22Rv1 (cell line): ENCODE results near the gene CDK5RAP2.

ENCODE experiments used
- CTCF ChIP-seq: fragments of 450-650 bp; IDR thresholded peaks from 2 replicates; pipeline ENCODE4 v1.5.1; 2017; ENCODE audit warnings: mild to moderate bottlenecking
- ZFX ChIP-seq: fragments of 450-650 bp; IDR thresholded peaks from 2 replicates; pipeline ENCODE4 v1.6.1; 2017; ENCODE audit warnings: antibody characterized with exemption, borderline replicate concordance

GRCh38 chr9:120387257-120388002 is 192.5 kb downstream of the CDK5RAP2 start:
- no peak for TF ChIP-seq CTCF
- TF ChIP-seq ZFX: no peak
